Fibroblast of the conjunctiva (primary cell): ENCODE measurements around the gene PRRX2.
A peak's percentile ranks its signal among the peaks of the same experiment; 100 is the strongest.

ENCODE experiments used
- DNase-seq: peaks from one replicate; pipeline ENCODE4 v3.0.0-alpha.2; 2010; ENCODE audit warnings: low read depth

Gene PRRX2

DNA sequence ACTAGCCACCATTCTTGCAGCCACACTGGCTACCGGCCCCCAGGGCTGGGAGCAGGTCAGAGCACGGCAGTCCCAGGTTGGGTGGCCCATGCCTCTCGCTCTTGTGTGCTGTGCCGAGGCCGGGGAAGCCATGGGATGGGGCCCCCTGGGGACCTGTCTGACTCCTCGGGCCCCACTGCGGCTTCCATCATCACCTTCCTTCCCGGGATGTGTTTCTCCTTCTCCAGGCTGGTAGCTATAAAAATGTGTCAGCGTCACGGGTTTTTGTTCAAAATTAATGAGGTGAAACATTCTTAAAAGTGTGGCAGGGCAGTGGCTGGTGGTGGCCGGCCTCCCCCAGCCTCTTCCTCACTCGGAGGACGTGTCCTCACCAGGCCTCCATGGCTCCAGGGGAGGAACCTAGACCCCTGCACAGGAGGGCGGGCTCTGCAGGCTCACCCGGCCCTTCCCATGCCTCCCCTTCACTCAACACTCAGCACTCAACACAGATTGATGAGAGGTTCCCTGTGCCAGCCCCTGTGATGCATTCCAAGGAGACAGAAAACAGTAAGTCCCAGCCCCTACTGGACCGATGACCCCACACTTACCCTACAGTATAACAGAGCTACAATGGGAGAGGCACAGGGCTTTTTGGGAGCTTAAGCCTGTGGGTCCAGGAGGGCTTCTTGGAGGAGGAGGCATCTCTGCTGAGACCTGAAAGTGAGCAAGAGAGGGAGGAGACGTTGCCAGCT, 44.2 kb downstream of the PRRX2 start:
- DNase-seq = no peak

DNA sequence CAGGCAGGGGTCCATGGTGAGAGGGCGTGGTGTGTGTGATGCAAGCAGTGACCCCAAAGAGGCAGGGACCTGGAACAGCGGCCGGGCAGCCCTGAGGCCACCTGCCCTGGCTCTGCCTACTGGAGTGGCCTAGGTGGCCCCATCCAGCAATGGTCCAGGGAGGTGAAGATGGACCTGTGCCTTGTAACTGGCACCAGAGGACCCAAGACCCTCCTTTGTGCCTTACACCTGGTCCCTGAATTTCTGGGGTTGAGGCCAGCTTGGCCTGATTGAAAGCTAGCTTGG, 44.7 kb downstream of the PRRX2 start:
- DNase-seq = no peak

DNA sequence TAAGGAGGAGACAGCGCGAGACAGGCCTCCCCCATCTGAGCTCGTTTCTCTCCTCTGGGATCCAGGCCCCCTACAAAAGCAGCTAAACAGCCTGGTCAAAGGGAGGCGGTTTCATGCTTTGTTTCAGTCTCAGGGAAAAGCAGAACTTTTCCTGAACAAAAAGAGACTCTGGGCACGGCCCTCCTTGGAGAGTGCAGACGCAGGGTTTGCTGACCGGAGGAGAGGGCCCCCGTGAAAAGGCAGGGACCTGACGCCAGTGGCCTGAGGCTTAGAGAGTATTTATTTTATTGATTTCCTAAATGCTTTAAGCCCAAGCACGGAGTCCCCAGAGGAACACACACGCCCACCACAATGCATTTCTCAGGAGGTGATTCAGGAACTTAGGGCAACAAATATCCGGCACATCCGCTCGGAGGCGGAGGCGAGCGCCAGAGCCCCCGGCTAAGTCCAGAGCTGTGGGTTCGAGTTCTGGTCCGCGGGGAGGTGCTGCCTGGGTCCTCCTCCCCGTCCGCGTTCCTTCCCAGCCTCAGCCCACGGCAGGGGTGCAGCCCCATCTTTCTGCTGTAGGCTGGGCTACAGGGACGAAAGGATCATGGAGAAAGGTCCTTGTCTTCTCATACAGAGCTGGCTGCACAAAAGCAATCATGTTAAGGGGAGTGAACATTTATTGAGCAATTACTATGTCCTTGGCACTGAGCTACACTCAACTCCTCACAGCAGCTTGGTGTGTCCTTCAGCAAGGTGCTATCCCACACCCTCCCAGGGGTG, 47.4 kb downstream of the PRRX2 start:
- DNase-seq = no peak

DNA sequence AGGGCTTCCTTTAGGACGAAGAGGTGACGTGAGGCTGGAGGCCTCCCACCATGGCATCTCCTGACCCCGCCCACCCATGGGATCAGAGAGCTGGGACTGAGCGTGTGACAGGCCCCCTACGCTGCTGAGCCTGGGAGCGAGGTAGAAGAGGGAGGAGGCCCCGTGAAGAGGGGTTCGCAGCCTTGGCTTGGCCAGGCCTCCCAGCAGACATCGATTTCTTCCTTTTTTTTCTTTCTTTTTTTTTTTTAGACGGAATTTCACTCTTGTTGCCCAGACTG, 47.9 kb downstream of the PRRX2 start:
- no peak for DNase-seq

DNA sequence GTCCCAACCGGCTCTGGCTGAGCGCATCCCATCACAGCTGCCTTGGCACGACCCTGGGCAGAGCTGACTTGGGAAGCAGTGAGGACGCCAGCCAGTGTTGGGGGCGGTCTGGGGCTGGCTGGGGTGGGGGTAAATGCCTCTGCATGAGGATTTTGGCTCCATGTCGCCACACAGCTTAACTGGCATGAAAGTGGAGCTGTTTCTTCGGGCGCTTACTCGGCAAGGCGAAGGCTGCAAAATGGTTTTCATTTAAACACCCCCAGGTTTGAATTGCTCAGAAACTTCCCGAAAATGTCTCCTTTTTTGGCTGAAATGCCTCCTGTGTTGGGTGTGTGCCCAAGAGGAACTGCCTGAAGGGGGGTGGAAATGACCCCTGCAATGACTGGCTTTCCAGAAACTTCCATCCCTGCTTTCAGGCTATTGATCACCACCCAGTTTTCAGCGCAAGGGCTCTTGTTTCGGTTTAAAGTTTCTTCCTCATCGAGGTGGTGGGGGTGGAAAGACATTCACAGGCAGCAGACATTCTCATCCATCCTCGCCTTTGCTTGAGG, 49.1 kb downstream of the PRRX2 start:
- no peak for DNase-seq

DNA sequence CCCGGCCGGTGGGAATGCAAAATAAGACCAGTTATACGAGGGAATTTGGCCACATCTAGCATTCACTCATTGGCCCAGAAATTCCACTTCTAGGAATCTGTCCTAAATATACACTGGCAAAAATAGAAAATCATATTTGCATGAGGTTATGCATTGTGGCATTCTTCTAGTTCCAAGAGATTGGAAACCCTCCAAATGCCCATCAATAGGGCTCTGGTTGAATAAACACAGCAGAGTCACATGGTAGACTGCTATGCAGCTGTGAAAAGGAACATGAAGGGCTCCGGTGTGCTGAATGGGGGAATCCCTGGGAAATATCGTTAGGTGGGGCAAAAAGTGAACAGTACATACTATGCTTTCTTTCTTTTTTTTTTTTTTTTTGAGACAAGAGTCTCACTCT, 50.6 kb downstream of the PRRX2 start:
- no peak for DNase-seq

DNA sequence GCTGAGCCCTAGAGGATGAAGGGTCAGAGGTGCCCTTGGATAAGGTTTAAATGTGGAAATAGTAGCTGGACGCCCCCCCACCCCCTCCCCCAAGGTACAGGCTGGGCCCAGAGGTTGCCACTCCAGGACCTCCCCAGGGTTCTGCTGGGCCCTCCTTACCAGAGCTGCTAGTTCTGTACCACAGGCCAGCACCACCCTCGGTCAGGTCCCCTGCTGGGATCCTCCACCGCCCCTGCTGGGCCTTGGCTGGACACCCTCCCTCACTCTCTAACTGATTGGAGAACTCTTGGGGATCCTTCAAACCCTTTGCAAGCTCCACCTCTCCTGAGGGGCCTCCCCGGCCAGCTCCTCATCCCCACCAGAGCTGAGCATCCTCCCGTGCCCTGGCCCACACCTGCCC, 52.5 kb downstream of the PRRX2 start:
- no peak for DNase-seq

DNA sequence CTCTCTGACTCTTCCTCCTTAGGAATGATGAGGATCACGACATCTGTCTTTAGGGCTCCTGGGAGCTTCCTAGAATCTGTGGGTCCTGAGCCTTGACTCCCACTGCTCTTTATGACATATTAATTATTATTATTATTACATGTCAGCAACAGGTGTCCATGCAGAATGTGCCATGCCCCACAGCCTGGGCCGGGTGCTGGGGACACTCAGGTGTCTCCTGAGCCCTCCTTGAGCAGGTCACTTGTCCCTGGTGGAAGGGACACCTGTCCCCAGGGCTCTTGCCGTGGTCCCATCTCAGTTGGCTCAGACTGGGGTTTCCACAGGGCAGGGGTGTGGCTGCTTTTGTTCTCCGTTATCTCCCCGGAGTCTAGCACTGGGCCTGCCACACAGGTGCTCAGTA, 53.2 kb downstream of the PRRX2 start:
- DNase-seq = no peak

DNA sequence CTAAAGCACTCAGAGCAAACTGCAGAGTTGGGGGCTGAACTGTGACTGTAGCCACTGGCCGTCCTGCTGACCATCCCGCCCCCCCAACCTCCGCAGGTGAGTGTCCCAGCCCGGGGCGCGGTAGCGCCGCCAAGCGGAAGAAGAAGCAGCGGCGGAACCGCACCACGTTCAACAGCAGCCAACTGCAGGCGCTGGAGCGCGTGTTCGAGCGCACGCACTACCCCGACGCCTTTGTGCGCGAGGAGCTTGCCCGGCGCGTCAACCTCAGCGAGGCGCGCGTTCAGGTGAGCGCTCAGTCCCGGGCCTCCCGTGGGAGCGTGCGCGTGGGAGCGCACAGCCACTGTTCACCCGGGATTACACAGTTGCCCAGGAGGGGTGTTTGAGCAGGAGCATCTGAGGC, 53.7 kb downstream of the PRRX2 start:
- DNase-seq = no peak

DNA sequence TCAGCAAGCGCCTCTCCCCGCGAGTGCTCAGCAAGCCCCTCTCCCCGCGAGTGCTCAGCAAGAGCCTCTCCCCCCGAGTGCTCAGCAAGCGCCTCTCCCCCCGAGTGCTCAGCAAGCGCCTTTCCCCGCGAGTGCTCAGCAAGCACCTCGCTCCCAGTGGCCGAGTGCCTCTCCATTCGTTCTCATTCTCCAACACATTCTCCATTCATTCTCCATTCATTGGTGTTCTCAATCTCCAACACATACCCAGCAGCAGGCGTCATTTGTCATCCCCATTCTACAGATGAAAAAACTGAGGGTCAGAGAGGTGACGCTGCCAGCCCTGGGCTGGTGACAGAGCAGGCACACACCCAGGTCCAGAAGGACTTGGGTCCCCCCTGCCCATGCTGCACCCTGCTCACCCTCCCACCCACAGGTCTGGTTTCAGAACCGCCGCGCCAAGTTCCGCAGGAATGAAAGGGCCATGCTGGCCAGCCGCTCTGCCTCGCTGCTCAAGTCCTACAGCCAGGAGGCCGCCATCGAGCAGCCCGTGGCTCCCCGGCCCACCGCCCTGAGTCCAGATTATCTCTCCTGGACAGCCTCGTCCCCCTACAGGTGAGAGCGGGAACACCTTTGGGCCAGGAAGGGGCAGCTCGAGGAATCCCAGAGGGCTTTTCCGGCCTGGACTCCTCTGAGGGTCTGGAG, 54.9 kb downstream of the PRRX2 start:
- DNase-seq = no peak

DNA sequence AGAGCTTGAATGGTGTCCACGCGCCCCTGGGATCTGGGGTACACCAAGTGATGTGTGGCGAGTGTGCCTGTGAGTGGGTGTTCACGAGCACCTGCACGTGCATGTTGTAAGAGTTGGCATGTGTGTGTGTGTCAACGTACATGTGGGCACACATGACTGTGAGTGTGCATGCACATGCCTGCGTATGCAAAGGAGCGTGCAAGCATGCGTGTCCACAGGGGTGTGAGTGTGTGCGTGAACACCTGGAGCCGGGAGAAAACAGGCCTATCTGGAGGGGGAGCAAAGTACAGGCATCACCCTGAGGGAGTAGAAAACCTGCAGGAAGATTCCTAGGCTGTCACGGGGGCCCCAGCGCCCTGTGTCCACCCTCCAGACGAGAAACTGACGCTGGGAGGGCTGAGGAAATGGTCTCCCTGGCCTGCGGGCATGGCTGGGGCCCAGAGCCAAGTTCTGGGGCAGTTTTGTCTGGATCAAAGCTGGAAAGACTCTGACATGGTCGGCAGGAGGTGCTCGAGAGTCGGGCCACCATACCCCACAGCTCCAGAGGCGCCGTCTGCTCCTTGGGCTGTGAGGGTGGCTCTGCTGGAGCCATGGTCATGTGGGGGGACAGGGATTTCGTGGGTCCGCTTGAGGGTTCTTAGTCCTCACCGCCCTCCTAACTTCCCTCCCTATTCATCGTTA, 55.6 kb downstream of the PRRX2 start:
- DNase-seq = no peak

DNA sequence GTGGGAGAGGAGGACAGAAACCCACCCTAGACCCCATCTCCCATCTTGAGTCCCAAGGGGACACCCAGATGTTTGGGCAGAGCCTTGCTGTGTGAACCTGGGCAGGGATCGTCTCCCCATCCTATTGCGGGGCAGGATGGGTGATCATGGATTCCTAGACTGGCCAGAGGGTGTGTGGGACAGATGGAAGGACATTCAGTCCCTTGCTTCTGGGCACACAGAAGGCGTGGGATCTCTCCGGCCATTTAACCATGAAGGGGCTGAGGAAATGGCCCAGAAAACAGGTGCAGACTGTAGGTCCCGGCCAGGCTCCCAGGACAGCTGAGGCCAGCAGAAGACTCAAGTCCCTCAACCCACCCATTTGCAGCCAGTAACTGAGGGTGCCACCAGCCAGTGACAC, 57.5 kb downstream of the PRRX2 start:
- DNase-seq = no peak

DNA sequence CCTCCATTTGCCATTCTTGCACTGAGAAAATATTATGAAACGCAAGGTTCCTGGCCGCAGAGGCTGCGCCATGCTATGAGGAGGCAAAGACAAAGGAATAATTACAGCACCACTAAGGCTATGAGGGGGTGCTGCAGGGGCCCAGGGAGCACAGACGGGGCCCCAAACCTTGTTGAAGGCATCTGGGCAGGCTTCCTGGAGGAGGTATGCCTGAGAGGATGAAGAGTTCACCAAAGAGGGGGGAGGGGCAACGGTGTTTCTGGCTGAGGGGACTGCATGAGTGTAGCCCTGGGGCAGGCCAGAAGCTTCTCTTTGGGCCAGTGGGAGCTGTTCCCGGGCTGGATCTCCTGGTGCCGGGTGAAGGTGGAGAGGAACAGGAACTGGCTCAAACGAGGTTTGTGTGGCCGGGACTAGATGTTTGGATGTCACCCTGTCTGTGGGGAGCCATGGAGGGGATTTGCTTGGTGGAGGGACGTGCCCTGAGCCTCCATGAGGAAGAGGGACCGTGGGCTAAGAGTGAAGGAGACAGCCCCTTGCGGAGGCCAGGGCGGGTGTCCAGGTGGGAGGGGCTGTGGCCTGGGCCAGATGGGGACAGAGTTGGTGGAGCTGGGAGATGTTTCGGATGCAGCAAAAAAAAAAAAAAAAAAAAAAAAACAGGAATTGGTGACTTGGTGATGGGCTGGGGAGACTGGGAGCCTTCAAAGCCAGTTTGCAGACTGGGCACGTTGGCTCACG, 59.2 kb downstream of the PRRX2 start:
- DNase-seq = no peak

DNA sequence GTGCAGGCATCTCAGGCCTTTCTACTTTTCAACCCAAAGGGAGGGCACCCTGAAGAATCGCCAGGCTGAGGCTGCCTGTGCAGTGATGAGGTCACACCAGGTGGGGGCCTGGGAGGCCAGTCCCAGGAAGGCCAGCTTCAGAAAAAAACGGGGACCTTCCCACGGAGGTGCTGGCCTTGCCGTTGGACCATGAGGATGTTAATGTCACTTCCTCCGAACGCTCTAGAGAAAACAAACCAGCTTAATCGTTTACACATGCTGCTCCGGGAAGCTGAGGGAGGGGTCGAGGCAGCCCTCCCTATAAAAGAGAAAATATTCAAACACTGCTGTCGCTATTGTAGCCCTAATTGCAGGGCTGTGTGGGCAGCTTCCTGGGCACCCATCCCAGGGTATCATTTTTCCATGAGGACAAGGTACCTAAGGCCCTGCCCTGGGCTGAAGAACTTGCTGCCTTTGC, 60.4 kb downstream of the PRRX2 start:
- DNase-seq = no peak

DNA sequence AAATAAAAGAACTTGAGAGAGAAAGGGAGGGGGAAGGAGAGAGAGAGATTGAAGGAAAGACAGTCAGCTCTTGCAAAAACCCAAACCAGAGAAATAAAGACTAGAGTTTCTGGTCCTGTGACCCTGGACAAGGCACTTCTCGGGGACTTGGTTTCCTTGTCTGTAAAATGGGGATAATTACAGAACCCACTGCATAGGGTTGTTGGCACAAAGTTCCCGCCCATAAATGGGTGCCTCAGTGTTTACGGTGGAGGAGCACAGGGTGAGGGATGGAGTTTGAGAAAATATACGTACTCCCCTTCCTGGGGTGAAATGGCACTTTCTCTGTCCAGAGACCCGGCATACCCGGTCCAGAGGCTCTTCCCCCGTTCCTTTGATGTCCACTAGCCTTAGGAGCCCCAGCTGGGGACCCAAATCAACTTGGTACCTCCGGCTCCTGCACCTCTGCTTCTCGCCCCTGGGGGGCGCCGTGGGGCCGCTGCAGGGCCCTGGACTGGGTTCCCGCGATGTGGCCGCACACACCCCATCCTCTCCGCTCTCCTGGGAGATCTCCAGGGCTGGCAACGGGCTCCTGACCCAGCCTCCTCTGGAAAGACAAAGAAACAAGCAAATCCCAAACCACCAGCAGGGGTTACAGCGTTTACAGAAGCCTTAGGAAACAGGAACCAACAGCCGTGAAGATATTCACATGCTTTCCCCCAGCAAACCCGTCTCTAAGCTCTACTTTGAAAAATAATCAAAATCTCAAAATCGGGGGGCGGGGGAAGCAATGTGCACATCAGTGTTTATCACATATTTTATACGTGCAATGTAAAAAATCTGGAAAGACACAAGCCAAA, 61.1 kb downstream of the PRRX2 start:
- DNase-seq = peak; percentile 69

DNA sequence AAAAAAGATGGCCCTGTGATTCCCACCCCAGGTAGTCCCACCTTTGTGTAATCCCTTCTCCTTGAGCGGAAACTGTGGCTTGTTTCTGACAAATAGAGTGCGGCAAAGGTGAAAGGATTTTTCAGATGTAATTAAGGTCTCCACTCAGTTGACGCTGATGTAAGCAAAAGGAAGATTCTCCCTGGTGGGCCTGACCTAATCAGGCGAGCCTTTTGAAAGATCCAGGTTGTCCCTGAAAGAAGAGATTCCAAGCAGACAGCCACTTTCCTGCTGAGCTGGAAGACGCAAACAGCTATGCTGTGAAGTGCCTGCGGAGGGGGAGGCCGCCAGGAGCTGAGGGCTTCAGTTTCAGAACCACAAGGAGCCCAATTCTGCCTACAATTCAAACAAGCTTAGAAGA, 63.3 kb downstream of the PRRX2 start:
- no peak for DNase-seq

DNA sequence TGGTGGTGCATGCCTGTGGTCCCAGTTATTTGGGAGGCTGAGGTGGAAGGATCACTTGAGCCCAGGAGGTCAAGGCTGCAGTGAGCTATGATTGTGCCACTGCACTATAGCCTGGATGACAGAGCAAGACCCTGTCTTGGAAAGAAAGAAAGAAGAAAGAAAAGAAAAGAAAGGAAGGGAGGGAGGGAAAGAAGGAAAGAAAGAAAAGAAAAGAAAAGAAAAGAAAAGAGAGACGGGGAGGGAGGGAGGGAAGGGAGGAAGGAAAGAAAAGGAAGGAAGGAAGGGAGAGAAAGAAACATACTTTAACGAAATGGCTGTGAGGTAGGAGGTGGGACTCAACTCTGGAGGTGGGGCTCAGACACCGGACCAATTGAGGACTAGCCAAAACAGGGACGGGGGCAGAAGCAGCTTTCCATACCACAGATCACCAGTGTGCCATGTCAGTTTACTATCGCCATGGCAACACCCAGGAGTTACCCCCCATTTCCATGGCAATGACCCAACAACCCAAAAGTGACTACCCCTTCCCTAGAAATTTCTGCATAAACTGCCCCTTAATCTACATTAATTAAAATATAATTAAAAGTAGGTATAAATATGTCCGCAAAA, 66.1 kb downstream of the PRRX2 start:
- no peak for DNase-seq

DNA sequence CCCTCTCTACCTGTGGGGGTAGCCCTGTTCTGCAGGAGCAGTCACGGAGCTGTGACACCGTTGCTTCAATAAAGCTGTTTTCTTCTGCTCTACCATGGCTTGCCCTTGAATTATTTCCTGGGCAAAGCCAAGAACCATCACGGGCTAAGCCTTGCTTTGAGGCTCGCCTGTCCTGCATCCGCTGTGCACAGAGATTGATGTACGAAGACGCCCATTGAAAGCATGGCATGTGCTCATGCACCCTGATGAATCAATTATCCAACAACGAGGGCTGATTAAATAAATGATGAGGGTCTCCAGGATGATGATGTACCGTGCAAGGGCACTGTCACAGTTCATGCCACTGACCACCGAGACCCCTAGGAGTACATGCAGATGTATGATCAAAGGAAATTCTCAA, 66.7 kb downstream of the PRRX2 start:
- no peak for DNase-seq

DNA sequence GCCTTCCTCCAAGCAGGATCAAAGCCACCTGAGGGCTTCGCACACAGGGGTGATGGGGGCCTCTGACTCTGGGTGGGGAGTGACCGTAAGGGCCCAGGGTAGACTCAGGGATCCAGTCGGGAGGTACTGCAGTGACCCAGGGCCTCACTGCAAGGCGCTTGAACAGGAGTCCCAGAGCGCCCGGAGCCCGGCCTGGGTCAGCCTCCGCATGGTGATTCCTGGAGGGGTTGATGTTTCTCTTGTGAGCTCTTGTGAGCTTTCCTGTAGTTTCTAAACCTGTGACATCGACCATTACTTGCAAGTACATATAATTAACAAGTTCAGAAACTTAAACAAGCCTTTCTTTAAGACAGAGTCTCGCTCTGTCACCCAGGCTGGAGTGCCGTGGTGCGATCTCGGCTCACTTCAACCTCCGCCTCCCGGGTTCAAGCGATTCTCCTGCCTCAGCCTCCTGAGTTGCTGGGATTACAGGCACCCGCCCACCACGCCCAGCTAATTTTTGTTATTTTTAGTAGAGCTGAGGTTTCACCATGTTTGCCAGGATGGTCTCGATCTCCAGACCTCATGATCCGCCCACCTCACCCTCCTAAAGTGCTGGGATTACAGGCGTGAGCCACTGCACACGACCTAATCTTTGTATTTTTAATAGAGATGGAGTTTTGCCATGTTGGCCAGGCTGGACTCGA, 67.6 kb downstream of the PRRX2 start:
- no peak for DNase-seq

DNA sequence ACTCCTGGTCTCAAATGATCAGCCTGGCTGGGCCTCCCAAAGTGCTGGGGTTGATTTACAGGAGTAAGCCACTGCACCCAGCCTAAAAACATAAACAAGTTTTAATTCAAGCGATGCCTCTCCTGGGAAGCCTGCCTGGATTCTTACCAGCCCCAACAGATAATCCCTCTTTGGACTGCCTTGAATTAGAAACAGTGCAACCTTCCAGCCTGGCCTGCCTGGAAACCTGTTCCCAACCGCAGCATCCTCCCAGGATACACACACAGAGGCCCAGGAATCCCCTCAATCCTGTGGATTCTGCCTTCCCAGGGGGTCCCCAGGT, 68.1 kb downstream of the PRRX2 start:
- DNase-seq = no peak
